Osteocyte (in vitro differentiated cells): Measurements from ENCODE around the gene NSUN2. TPM values are rescaled to one million over a fixed set of nuclear protein-coding genes. Genes with fewer than 3 reads are reported as not detected.

Experiments used
- DNase-seq: peaks from one replicate; pipeline ENCODE4 v3.0.0; 2021; ENCODE audit warnings: mixed read lengths; ENCODE audit not compliant: unreplicated experiment; ENCODE audit errors: extremely low spot score
- H3K27ac Mint-ChIP-seq: one replicate; pipeline ENCODE4 v1.8.0; 2021; ENCODE audit warnings: mild to moderate bottlenecking, mixed read lengths; ENCODE audit not compliant: unreplicated experiment
- H3K27me3 Mint-ChIP-seq: one replicate; pipeline ENCODE4 v1.8.0; 2021; ENCODE audit warnings: mixed read lengths; ENCODE audit not compliant: unreplicated experiment
- H3K36me3 Mint-ChIP-seq: one replicate; pipeline ENCODE4 v1.8.0; 2021; ENCODE audit warnings: mixed read lengths; ENCODE audit not compliant: unreplicated experiment
- H3K4me1 Mint-ChIP-seq: one replicate; pipeline ENCODE4 v1.8.0; 2021; ENCODE audit warnings: mixed read lengths; ENCODE audit not compliant: unreplicated experiment
- H3K4me3 Mint-ChIP-seq: one replicate; pipeline ENCODE4 v1.8.0; 2021; ENCODE audit warnings: mild to moderate bottlenecking, moderate library complexity, mixed read lengths; ENCODE audit not compliant: unreplicated experiment
- H3K9me3 Mint-ChIP-seq: one replicate; pipeline ENCODE4 v1.8.0; 2021; ENCODE audit warnings: mixed read lengths; ENCODE audit not compliant: unreplicated experiment
- total RNA-seq: library from RNA; stranded (reverse); gene quantifications from 2 replicates; pipeline ENCODE4 v1.2.1, GENCODE V29; 2021
- TF ChIP-seq, protein P1 (sequence below): fragments of 200-600 bp; sonication (generic); IDR thresholded peaks from 2 replicates; pipeline ENCODE4 v1.5.0; 2021; ENCODE audit warnings: antibody characterized with exemption, mild to moderate bottlenecking, moderate library complexity

The NSUN2 gene
- total RNA-seq, 1 donor from 2014 or later = 48.7 TPM

DNA sequence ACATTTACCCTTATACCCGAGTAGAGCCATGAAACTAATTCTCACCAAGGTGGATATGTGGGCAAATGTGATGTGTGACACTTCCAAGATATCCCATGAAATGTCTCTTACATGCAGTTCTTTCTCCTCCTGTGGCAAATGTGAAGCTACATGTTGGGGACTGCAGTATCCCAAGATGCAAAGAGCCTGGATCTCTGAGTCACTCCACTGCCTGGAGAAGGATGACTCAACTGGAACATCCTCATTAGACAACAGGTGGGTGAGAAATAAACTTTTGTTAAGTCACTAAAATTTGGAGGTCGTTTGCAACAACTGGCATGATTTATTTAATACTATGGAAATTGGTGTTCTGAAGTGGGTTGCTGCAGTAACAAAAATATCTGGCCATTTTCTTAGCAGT, 43.9 kb upstream of the NSUN2 start:
- no peaks in the 10 kb centered on the region for H3K36me3 Mint-ChIP-seq
- no peaks in the 10 kb centered on the region for H3K27me3 Mint-ChIP-seq
- no peak overlapping the region for H3K27ac Mint-ChIP-seq
- TF ChIP-seq, protein P1, sequence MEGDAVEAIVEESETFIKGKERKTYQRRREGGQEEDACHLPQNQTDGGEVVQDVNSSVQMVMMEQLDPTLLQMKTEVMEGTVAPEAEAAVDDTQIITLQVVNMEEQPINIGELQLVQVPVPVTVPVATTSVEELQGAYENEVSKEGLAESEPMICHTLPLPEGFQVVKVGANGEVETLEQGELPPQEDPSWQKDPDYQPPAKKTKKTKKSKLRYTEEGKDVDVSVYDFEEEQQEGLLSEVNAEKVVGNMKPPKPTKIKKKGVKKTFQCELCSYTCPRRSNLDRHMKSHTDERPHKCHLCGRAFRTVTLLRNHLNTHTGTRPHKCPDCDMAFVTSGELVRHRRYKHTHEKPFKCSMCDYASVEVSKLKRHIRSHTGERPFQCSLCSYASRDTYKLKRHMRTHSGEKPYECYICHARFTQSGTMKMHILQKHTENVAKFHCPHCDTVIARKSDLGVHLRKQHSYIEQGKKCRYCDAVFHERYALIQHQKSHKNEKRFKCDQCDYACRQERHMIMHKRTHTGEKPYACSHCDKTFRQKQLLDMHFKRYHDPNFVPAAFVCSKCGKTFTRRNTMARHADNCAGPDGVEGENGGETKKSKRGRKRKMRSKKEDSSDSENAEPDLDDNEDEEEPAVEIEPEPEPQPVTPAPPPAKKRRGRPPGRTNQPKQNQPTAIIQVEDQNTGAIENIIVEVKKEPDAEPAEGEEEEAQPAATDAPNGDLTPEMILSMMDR = no peak
- no peak overlapping the region for H3K4me3 Mint-ChIP-seq
- no peaks in the 10 kb centered on the region for H3K4me1 Mint-ChIP-seq
- no peak for DNase-seq
- no peaks in the 10 kb centered on the region for H3K9me3 Mint-ChIP-seq

- Mint-ChIP-seq H3K9me3 (peaks cover 5% of the 10 kb centered on the region), H3K4me1 (no peaks in the 10 kb centered on the region), H3K27me3 (no peaks in the 10 kb centered on the region), H3K27ac (no peak overlapping the region), H3K4me3 (no peak overlapping the region), H3K36me3 (no peaks in the 10 kb centered on the region)
- TF ChIP-seq, protein P1 = no peak
- no peak for DNase-seq
Measured at GRCh38 chr5:6675784-6676491, 43.1 kb upstream of the NSUN2 start.

GRCh38 chr5:6674886-6675285, 42.0 kb upstream of the NSUN2 start:
- Mint-ChIP-seq H3K4me1 (no peaks in the 10 kb centered on the region), H3K27ac (no peak overlapping the region), H3K9me3 (peaks cover 6% of the 10 kb centered on the region), H3K27me3 (no peaks in the 10 kb centered on the region), H3K36me3 (peaks cover 8% of the 10 kb centered on the region), H3K4me3 (no peak overlapping the region)
- TF ChIP-seq, protein P1 = no peak
- DNase-seq = no peak

DNA sequence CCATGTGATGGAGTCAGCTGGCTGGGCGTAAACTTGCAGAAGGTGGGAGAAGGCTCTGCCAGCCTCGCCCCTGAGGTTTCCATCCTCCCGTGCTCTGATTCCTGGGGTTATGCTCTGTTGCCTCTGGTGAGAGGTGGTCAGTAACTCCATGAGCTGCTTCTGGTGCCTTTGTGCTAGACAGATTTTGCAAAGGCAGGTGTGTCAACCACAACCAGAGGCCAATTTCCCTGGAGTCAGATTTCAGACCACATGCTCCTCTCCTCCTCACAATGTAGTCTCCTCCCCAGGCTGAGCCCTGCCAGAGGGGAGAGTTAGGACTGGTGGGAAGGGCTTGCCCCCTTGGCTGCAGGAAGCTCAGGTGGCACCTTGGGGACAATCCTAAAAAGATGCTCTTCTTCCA, 41.6 kb upstream of the NSUN2 start:
- H3K4me3 Mint-ChIP-seq = no peak overlapping the region

DNA sequence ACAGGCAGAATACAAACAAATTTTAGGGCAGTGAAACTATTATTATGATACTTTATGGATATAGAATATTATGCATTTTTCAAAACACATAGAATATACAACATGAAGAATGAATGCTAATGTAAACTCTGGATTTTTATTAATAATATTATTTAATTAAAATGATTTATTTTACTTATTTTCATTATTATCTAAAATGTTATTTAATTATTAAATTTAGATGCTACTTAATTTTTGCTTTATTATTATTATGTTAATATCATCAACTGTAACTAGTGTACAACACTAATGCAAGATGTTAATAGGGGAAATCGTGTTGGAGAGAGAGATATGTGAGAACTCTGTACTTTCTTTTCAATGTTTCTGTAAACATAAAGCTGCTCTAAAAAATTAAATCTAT, 41.1 kb upstream of the NSUN2 start:
- Mint-ChIP-seq H3K36me3 (peaks cover 17% of the 10 kb centered on the region), H3K4me1 (no peaks in the 10 kb centered on the region), H3K27me3 (no peaks in the 10 kb centered on the region), H3K4me3 (no peak overlapping the region), H3K27ac (no peak overlapping the region), H3K9me3 (peaks cover 6% of the 10 kb centered on the region)
- no peak for DNase-seq
- TF ChIP-seq, protein P1 = no peak

More for the DNA sequence above, 41.6 kb upstream of the NSUN2 start:
- TF ChIP-seq, protein P1 = no peak
- Mint-ChIP-seq H3K4me1 (no peaks in the 10 kb centered on the region), H3K27me3 (no peaks in the 10 kb centered on the region), H3K36me3 (peaks cover 12% of the 10 kb centered on the region), H3K9me3 (peaks cover 6% of the 10 kb centered on the region), H3K27ac (no peak overlapping the region)
- DNase-seq = no peak
